ENCODE measurements around the gene SERPINB5. TPM values are rescaled to one million over a fixed set of nuclear protein-coding genes. Genes with fewer than 3 reads are reported as not detected.

The SERPINB5 gene
- total RNA-seq, 4 donors from 2014 or later, result 0.69 TPM; not detected in 3

- DNase-seq, result no peak
- Histone ChIP-seq H3K4me1 (no peaks in the 10 kb centered on the region), H3K36me3 (no peaks in the 10 kb centered on the region), H3K4me3 (no peak within 1 kb of the TSS), H3K27me3 (no peaks in the 10 kb centered on the region), H3K9me3 (no peaks in the 10 kb centered on the region), H3K27ac (no peak within 1 kb of the TSS)
- TF ChIP-seq POLR2A (IDR thresholded peaks at IDR 0.05) (no peak), CTCF (IDR thresholded peaks at IDR 0.05) (no peak)
- intact Hi-C loops (cut with DNase I; ENCODE audit: low total_unique reads), result no loop called here
These were observed 65.3 kb downstream of the SERPINB5 start, which contains the start of gene SERPINB12 for GRCh38 chr18:63542069-63542468. SERPINB12 (plus strand) TSS chr18:63542369; CDS start chr18:63556160, 13,791 bp downstream.

- Histone ChIP-seq H3K36me3 (no peaks in the 10 kb centered on the region), H3K9me3 (no peaks in the 10 kb centered on the region), H3K27me3 (no peaks in the 10 kb centered on the region), H3K4me1 (no peaks in the 10 kb centered on the region), H3K27ac (no peak overlapping the region), H3K4me3 (no peak overlapping the region)
- DNase-seq, result no peak
- intact Hi-C loops (cut with DNase I; ENCODE audit: low total_unique reads), result no loop called here
- no peak for TF ChIP-seq POLR2A (IDR thresholded peaks at IDR 0.05)
- no peak for TF ChIP-seq CTCF (IDR thresholded peaks at IDR 0.05)
These were observed 67.3 kb downstream of the SERPINB5 start for GRCh38 chr18:63544017-63544416.

- intact Hi-C loops (cut with DNase I; ENCODE audit: low total_unique reads), result no loop called here
- no peaks in the 10 kb centered on the region for H3K27me3 ChIP-seq
- TF ChIP-seq POLR2A (IDR thresholded peaks at IDR 0.05), result no peak
- no peak for TF ChIP-seq CTCF (IDR thresholded peaks at IDR 0.05)
- no peaks in the 10 kb centered on the region for H3K36me3 ChIP-seq
- no peaks in the 10 kb centered on the region for H3K9me3 ChIP-seq
- DNase-seq, result no peak
- H3K27ac ChIP-seq, result peak overlapping the region in 1 of 2 donors; percentile 36
- no peak overlapping the region for H3K4me3 ChIP-seq
- no peaks in the 10 kb centered on the region for H3K4me1 ChIP-seq
These were observed 68.2 kb downstream of the SERPINB5 start for GRCh38 chr18:63545000-63545399.

GRCh38 chr18:63550068-63550467 is 73.3 kb downstream of the SERPINB5 start:
- Histone ChIP-seq H3K9me3 (no peaks in the 10 kb centered on the region), H3K4me3 (no peak overlapping the region), H3K36me3 (no peaks in the 10 kb centered on the region), H3K27ac (no peak overlapping the region), H3K27me3 (no peaks in the 10 kb centered on the region), H3K4me1 (peaks cover 0 to 8% of the 10 kb centered on the region in 2 donors)
- DNase-seq, result no peak
- TF ChIP-seq CTCF (IDR thresholded peaks at IDR 0.05) (no peak), POLR2A (IDR thresholded peaks at IDR 0.05) (no peak)
- intact Hi-C loops (cut with DNase I; ENCODE audit: low total_unique reads), result no loop called here

GRCh38 chr18:63551769-63552168 is 75.0 kb downstream of the SERPINB5 start:
- no peaks in the 10 kb centered on the region for H3K27me3 ChIP-seq
- TF ChIP-seq CTCF (IDR thresholded peaks at IDR 0.05) (no peak), POLR2A (IDR thresholded peaks at IDR 0.05) (no peak)

More at GRCh38 chr18:63551769-63552168, 75.0 kb downstream of the SERPINB5 start:
- DNase-seq, result no peak
- Histone ChIP-seq H3K4me1 (peaks cover 0 to 8% of the 10 kb centered on the region in 2 donors), H3K27ac (no peak overlapping the region), H3K4me3 (no peak overlapping the region), H3K36me3 (no peaks in the 10 kb centered on the region), H3K9me3 (no peaks in the 10 kb centered on the region)
- intact Hi-C loops (cut with DNase I; ENCODE audit: low total_unique reads), result no loop called here
